Naive thymus-derived CD4-positive, alpha-beta T cell (primary cell): ENCODE data around the gene THY1. TPM values are rescaled to one million over a fixed set of nuclear protein-coding genes. Genes with fewer than 3 reads are reported as not detected.

ENCODE experiments used
- ATAC-seq: fragments of 150-1000 bp; cut with Tn5 transposase; 2 replicates; pipeline ENCODE4 v1.10.0; 2021; ENCODE audit warnings: mild to moderate bottlenecking, moderate library complexity
- CTCF ChIA-PET: fragments of 350-600 bp; sonication (Branson Sonifier 250); formaldehyde crosslinking; loops from one replicate; lab custom pipeline; 2021; ENCODE audit warnings: antibody characterized with exemption; lab: Charles Lee
- POLR2A ChIA-PET: fragments of 350-600 bp; sonication (Branson Sonifier 250); formaldehyde crosslinking; loops from one replicate; lab custom pipeline; 2021; ENCODE audit warnings: antibody characterized with exemption, inconsistent platforms; lab: Charles Lee
- DNase-seq, 9 donors: peaks; one replicate each; pipeline versions ENCODE4 v3.0.0 to v3.0.0-alpha.2; 2020 to 2022; ENCODE audit warnings: mixed read lengths in 1 of 9
- H3K27ac ChIP-seq: one replicate; pipeline ENCODE4 v1.7.0; 2013; ENCODE audit warnings: mild to moderate bottlenecking, low read depth, low read length, moderate library complexity
- H3K27me3 ChIP-seq, 2 donors: one replicate each; pipeline ENCODE4 v1.7.0; 2013; ENCODE audit warnings: low read length in 2 of 2, mild to moderate bottlenecking in 2 of 2, moderate library complexity in 2 of 2; ENCODE audit not compliant: control insufficient read depth in 2 of 2, insufficient read depth in 2 of 2
- H3K36me3 ChIP-seq, 3 experiments: 1 replicate in 2 of 3; 2 replicates in 1 of 3; pipeline ENCODE4 v1.7.0; 2013; ENCODE audit warnings: low read length in 3 of 3, mild to moderate bottlenecking in 3 of 3, moderate library complexity in 1 of 3; ENCODE audit not compliant: insufficient read depth in 3 of 3, control insufficient read depth in 2 of 3
- H3K4me1 ChIP-seq, 2 donors: one replicate each; pipeline ENCODE4 v1.7.0; 2013; ENCODE audit warnings: low read length in 2 of 2, mild to moderate bottlenecking in 2 of 2, moderate library complexity in 1 of 2; ENCODE audit not compliant: control insufficient read depth in 2 of 2, insufficient read depth in 2 of 2
- H3K4me3 ChIP-seq: 2 replicates; pipeline ENCODE4 v1.7.0; 2013; ENCODE audit warnings: mild to moderate bottlenecking, low read length
- H3K9me3 ChIP-seq, 3 experiments: 1 replicate in 2 of 3; 2 replicates in 1 of 3; pipeline ENCODE4 v1.7.0; 2013; ENCODE audit warnings: low read length in 3 of 3; ENCODE audit not compliant: control insufficient read depth in 2 of 3
- H3K27ac Mint-ChIP-seq, 9 donors: one replicate each; pipeline ENCODE4 v1.8.0; 2020 to 2022; ENCODE audit warnings: mixed read lengths in 9 of 9, mild to moderate bottlenecking in 8 of 9, moderate library complexity in 5 of 9, inconsistent platforms in 2 of 9
- H3K27me3 Mint-ChIP-seq, 5 donors: one replicate each; pipeline ENCODE4 v1.8.0; 2021 to 2022; ENCODE audit warnings: mixed read lengths in 5 of 5, mild to moderate bottlenecking in 1 of 5
- H3K36me3 Mint-ChIP-seq, 5 donors: one replicate each; pipeline ENCODE4 v1.8.0; 2020 to 2022; ENCODE audit warnings: mixed read lengths in 5 of 5, mild to moderate bottlenecking in 3 of 5, inconsistent platforms in 1 of 5
- H3K4me1 Mint-ChIP-seq, 7 donors: one replicate each; pipeline ENCODE4 v1.8.0; 2020 to 2022; ENCODE audit warnings: mixed read lengths in 7 of 7, mild to moderate bottlenecking in 3 of 7, inconsistent platforms in 1 of 7
- H3K4me3 Mint-ChIP-seq, 10 donors: one replicate each; pipeline ENCODE4 v1.8.0; 2020 to 2022; ENCODE audit warnings: mild to moderate bottlenecking in 10 of 10, mixed read lengths in 10 of 10, moderate library complexity in 6 of 10, inconsistent platforms in 2 of 10
- H3K9me3 Mint-ChIP-seq, 11 donors: one replicate each; pipeline ENCODE4 v1.8.0; 2020 to 2022; ENCODE audit warnings: mixed read lengths in 11 of 11, mild to moderate bottlenecking in 4 of 11, inconsistent platforms in 1 of 11, moderate library complexity in 1 of 11
- intact Hi-C, 2 donors: fragments of 100-400 bp; cut with micrococcal nuclease; formaldehyde crosslinking; loops; one replicate each; pipeline ENCODE4 v1.15.1; 2023
- polyA plus RNA-seq, 2 donors: library from polyadenylated mRNA; unstranded; fragments of 300-500 nt; fragmentation: Illumina TruSeq; gene quantifications; one replicate each; pipeline ENCODE4 v1.2.3, GENCODE V29; 2021
- total RNA-seq, 6 experiments: library from RNA in 5 of 6; stranded (reverse) in 5 of 6; gene quantifications; 1 replicate in 5 of 6; 2 replicates in 1 of 6; pipeline ENCODE4 v1.2.3 and lab custom pipeline; 2021 to 2026

THY1 gene
- total and polyA plus RNA-seq, 7 experiments from 2014 or later, result 2.2 TPM; not detected in 6

DNA sequence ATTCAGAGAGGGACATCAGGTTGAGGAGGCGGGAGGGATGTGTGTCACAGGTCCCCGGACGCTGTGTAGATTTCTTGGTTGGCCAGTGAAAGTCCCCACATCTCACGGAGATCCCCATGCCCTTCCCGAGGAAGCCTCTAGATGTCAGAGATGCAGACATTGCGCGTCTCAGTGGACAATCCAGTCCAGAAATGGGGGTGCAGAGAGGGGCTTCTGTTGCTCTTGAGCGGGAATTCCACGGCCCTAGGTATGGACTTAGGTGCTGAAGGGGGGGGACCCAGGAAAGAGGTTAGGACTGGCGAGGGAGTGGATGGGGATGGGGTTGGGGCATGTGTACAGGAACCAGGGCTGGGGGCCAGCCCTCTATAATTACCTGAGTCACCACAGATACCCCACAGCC, 7.0 kb downstream of the THY1 start:
- Mint-ChIP-seq H3K9me3 (peaks cover 0 to 13% (median 6%) of the 10 kb centered on the region in 11 donors), H3K27me3 (peaks cover 12 to 28% (median 17%) of the 10 kb centered on the region in 5 donors), H3K27ac (no peak overlapping the region), H3K4me3 (no peak overlapping the region), H3K4me1 (no peaks in the 10 kb centered on the region), H3K36me3 (peaks cover 0 to 7% (median 0%) of the 10 kb centered on the region in 5 donors)
- Histone ChIP-seq H3K4me1 (no peaks in the 10 kb centered on the region), H3K36me3 (no peaks in the 10 kb centered on the region), H3K4me3 (no peak overlapping the region), H3K27ac (no peak overlapping the region), H3K9me3 (no peaks in the 10 kb centered on the region), H3K27me3 (no peaks in the 10 kb centered on the region)
- no peak for DNase-seq
- no peak for ATAC-seq
- POLR2A ChIA-PET, result no interaction called here
- intact Hi-C loops, result no loop called here
- CTCF ChIA-PET, result no interaction called here

DNA sequence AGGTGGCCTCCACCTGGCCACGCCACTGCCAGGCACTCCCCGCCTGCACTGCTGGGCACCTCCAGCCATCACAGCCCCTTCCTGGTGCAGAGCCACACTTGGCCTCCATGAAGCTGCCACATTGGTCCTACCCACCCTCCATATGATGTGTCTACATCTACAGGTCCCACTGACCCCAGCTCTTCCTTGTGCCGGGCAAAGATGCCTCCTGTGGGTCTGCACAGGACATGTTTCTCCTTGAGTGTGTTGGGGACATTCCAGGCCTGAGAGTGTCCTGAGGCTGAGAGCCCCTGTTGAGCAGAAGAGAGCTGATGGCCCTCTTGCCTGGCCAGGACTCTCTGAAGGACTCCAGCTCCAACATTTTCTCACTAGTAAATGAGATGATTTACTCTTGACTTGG, 7.5 kb downstream of the THY1 start:
- POLR2A ChIA-PET, result no interaction called here
- no peak for DNase-seq

DNA sequence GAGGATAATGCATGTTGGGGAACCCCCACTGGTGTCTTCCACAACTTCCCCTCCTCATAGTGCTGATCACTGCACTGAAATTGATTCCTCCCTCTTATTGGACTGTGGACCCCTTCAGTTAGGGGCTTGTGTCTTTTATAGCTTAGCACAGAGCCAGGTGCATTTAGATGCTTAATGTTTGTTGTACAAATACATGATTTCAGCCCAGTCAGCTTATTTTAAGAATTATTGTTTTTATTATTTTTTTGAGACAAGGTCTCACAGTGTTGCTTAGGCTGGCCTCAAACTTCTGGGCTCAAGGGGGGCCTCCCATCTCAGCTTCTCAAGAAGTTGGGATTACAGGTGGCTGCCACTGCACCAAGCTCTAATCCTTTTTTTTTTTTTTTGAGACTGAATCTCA, 8.2 kb downstream of the THY1 start:
- H3K36me3 Mint-ChIP-seq, result peaks cover 0 to 7% (median 0%) of the 10 kb centered on the region in 5 donors
- no peak for ATAC-seq
- intact Hi-C loops, result no loop called here
- H3K27me3 Mint-ChIP-seq, result peaks cover 3 to 18% (median 7%) of the 10 kb centered on the region in 5 donors
- no peak overlapping the region for H3K4me3 Mint-ChIP-seq
- Histone ChIP-seq H3K4me1 (no peaks in the 10 kb centered on the region), H3K36me3 (no peaks in the 10 kb centered on the region), H3K27ac (no peak overlapping the region), H3K4me3 (no peak overlapping the region), H3K27me3 (no peaks in the 10 kb centered on the region), H3K9me3 (no peaks in the 10 kb centered on the region)
- no peak for DNase-seq
- ChIA-PET POLR2A (no interaction called here), CTCF (no interaction called here)
- peaks cover 0 to 13% (median 6%) of the 10 kb centered on the region in 11 donors for H3K9me3 Mint-ChIP-seq
- H3K4me1 Mint-ChIP-seq, result no peaks in the 10 kb centered on the region
- no peak overlapping the region for H3K27ac Mint-ChIP-seq

More for the DNA sequence above, 7.5 kb downstream of the THY1 start:
- no peak overlapping the region for H3K27ac Mint-ChIP-seq
- ATAC-seq, result no peak
- Histone ChIP-seq H3K27me3 (no peaks in the 10 kb centered on the region), H3K4me1 (no peaks in the 10 kb centered on the region), H3K27ac (no peak overlapping the region), H3K9me3 (no peaks in the 10 kb centered on the region), H3K4me3 (no peak overlapping the region), H3K36me3 (no peaks in the 10 kb centered on the region)
- H3K9me3 Mint-ChIP-seq, result peaks cover 0 to 13% (median 6%) of the 10 kb centered on the region in 11 donors
- H3K27me3 Mint-ChIP-seq, result peaks cover 11 to 26% (median 14%) of the 10 kb centered on the region in 5 donors
- H3K4me3 Mint-ChIP-seq, result no peak overlapping the region
- intact Hi-C loops, result no loop called here
- CTCF ChIA-PET, result no interaction called here
- no peaks in the 10 kb centered on the region for H3K4me1 Mint-ChIP-seq
- peaks cover 0 to 7% (median 0%) of the 10 kb centered on the region in 5 donors for H3K36me3 Mint-ChIP-seq

DNA sequence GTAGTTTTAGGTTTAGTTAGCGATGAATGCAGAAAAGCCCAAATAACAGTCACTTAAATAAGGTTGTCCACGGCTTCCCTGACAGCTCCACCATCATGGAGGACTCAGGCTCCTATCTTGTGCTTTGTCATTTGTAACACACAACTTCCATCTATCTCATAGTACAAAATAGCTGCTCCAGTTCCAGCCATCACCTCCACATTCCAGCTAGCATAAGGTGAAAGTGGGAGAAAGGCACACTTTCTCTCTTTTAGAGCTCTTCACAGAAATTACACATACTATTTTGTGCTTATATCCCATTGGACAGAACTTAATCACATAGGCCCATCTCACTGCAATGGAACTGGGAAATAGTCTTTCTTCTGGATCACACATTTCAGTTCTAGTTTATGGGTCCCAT, 8.7 kb downstream of the THY1 start:
- POLR2A ChIA-PET, result no interaction called here
- H3K9me3 Mint-ChIP-seq, result peaks cover 0 to 13% (median 6%) of the 10 kb centered on the region in 11 donors
- H3K9me3 ChIP-seq, result no peaks in the 10 kb centered on the region

DNA sequence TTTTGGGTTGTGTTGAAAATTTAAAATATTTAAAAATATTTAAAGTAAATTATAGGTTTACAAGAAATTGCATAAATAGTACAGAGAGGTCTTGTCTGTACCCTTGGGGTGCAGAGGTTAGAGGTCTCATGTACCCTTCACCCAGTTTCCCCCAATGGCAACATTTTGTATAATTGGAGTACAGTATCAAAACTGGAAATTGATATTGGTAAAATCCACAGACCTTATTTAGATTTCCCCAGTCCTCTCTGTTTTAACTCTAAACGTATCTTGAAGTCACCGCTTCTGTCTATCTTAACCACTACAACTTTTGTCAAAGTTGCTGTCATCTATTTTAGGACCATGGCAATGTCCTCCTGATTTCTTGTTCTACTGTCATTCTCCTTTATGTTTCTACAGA, 10.9 kb downstream of the THY1 start:
- ChIA-PET POLR2A (no interaction called here), CTCF (no interaction called here)
- Histone ChIP-seq H3K4me1 (no peaks in the 10 kb centered on the region), H3K27ac (no peak overlapping the region), H3K9me3 (no peaks in the 10 kb centered on the region), H3K27me3 (no peaks in the 10 kb centered on the region), H3K4me3 (no peak overlapping the region), H3K36me3 (no peaks in the 10 kb centered on the region)
- Mint-ChIP-seq H3K9me3 (peaks cover 0 to 13% (median 6%) of the 10 kb centered on the region in 11 donors), H3K36me3 (peaks cover 0 to 7% (median 0%) of the 10 kb centered on the region in 5 donors), H3K4me1 (no peaks in the 10 kb centered on the region), H3K27me3 (peaks cover 0 to 9% (median 4%) of the 10 kb centered on the region in 5 donors), H3K27ac (no peak overlapping the region), H3K4me3 (no peak overlapping the region)
- no peak for ATAC-seq
- no peak for DNase-seq
- intact Hi-C loops, result no loop called here

More for the DNA sequence above, 8.7 kb downstream of the THY1 start:
- CTCF ChIA-PET, result no interaction called here
- H3K4me1 Mint-ChIP-seq, result no peaks in the 10 kb centered on the region
- H3K4me3 Mint-ChIP-seq, result no peak overlapping the region
- ATAC-seq, result no peak
- Histone ChIP-seq H3K4me3 (no peak overlapping the region), H3K27me3 (no peaks in the 10 kb centered on the region), H3K27ac (no peak overlapping the region), H3K36me3 (no peaks in the 10 kb centered on the region), H3K4me1 (no peaks in the 10 kb centered on the region)
- no peak for DNase-seq
- H3K27ac Mint-ChIP-seq, result no peak overlapping the region
- H3K36me3 Mint-ChIP-seq, result peaks cover 0 to 7% (median 0%) of the 10 kb centered on the region in 5 donors
- intact Hi-C loops, result no loop called here
- peaks cover 0 to 14% (median 5%) of the 10 kb centered on the region in 5 donors for H3K27me3 Mint-ChIP-seq

DNA sequence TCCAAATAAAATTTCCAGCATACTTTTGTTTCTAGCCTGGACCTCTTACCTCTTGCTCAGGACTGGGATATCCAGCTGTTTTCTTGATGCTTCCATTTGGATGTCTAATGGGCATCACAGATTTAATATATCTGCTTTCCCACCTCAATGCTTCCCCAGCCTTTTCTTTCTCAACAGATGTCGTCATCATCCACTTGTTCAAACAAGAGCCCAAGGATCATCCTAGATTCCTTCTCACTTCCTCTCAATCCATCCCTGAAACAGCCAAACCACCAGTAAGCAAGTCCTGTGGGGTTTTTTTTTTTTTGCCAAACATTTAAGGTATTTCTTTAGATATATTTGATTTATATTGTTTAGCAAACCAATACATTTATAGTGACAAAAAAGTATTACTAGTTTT, 12.5 kb downstream of the THY1 start:
- ATAC-seq (no peak), DNase-seq (no peak)
- Histone ChIP-seq H3K4me3 (no peak overlapping the region), H3K27me3 (no peaks in the 10 kb centered on the region), H3K9me3 (no peaks in the 10 kb centered on the region), H3K4me1 (no peaks in the 10 kb centered on the region), H3K27ac (no peak overlapping the region), H3K36me3 (no peaks in the 10 kb centered on the region)
- Mint-ChIP-seq H3K27ac (no peak overlapping the region), H3K4me3 (no peak overlapping the region), H3K9me3 (peaks cover 0 to 13% (median 6%) of the 10 kb centered on the region in 11 donors), H3K27me3 (peaks cover 0 to 4% (median 4%) of the 10 kb centered on the region in 5 donors), H3K36me3 (peaks cover 0 to 7% (median 0%) of the 10 kb centered on the region in 5 donors), H3K4me1 (no peaks in the 10 kb centered on the region)
- POLR2A ChIA-PET, result no interaction called here
- intact Hi-C loops, result no loop called here
- CTCF ChIA-PET, result no interaction called here

DNA sequence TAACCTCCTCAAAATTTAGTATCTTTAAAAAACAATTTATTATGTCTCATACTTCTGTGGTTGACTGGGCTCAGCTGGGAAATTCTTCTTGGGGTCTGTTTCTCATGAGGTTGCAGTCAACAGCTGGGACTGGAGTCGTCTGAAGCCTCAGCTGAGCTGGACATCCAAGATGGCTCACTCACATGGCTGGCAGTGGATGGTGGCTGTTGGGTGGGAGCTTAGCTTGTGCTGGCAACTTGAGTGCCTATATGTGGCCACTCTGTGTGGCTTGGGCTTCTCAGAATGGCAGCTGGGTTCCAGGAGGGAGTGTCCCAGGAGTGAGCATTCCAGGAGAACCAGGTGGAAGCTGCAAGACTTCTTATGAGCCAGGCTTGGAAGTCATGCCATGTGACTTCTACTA, 13.2 kb downstream of the THY1 start:
- no peak for DNase-seq
- Mint-ChIP-seq H3K4me3 (no peak overlapping the region), H3K4me1 (no peaks in the 10 kb centered on the region), H3K36me3 (peaks cover 0 to 7% (median 0%) of the 10 kb centered on the region in 5 donors), H3K27me3 (peaks cover 0 to 4% (median 4%) of the 10 kb centered on the region in 5 donors), H3K9me3 (peaks cover 0 to 13% (median 6%) of the 10 kb centered on the region in 11 donors), H3K27ac (no peak overlapping the region)
- ChIA-PET CTCF (no interaction called here), POLR2A (no interaction called here)
- intact Hi-C loops, result no loop called here
- no peak for ATAC-seq
- H3K27ac ChIP-seq, result no peak overlapping the region
- H3K36me3 ChIP-seq, result no peaks in the 10 kb centered on the region
- H3K27me3 ChIP-seq, result no peaks in the 10 kb centered on the region
- H3K4me3 ChIP-seq, result no peak overlapping the region
- no peaks in the 10 kb centered on the region for H3K9me3 ChIP-seq
- no peaks in the 10 kb centered on the region for H3K4me1 ChIP-seq
